H1 (cell line): Measurements from ENCODE around the gene NXN.

Experiments used
- ATF3 ChIP-seq: IDR thresholded peaks from 2 replicates; pipeline ENCODE4 v1.6.1; 2011; ENCODE audit warnings: low read depth, mild to moderate bottlenecking, low read length; ENCODE audit not compliant: insufficient read depth
- BCL11A ChIP-seq, 2 experiments: IDR thresholded peaks; one replicate each; pipeline ENCODE4 v1.6.1; 2011; ENCODE audit warnings: low read depth in 2 of 2, low read length in 2 of 2, mild to moderate bottlenecking in 2 of 2
- CREB1 ChIP-seq: IDR thresholded peaks from 2 replicates; pipeline ENCODE4 v1.6.1; 2012; ENCODE audit warnings: inconsistent platforms
- CTCF ChIP-seq, 3 experiments: IDR thresholded peaks; 1 replicate in 2 of 3; 2 replicates in 1 of 3; pipeline versions ENCODE4 v1.5.1 to v1.6.1; 2011; ENCODE audit warnings: low read length in 3 of 3, mild to moderate bottlenecking in 3 of 3, inconsistent platforms in 2 of 3, low read depth in 1 of 3, moderate library complexity in 1 of 3; ENCODE audit not compliant: insufficient read depth in 1 of 3; ENCODE audit errors: control extremely low read depth in 1 of 3
- EGR1 ChIP-seq: IDR thresholded peaks from 2 replicates; pipeline ENCODE4 v1.6.1; 2011; ENCODE audit warnings: low read depth, low read length, borderline replicate concordance
- EP300 ChIP-seq, 2 experiments: IDR thresholded peaks; 1 replicate in 1 of 2; 2 replicates in 1 of 2; pipeline ENCODE4 v1.6.1; 2011 to 2012; ENCODE audit warnings: low read depth in 2 of 2, low read length in 2 of 2, mild to moderate bottlenecking in 2 of 2, borderline replicate concordance in 1 of 2, inconsistent platforms in 1 of 2, moderate library complexity in 1 of 2
- EZH2 ChIP-seq: fragments of 200-600 bp; sonication (generic); IDR thresholded peaks from 2 replicates; pipeline ENCODE4 v1.7.1; 2012; ENCODE audit warnings: low read depth, mild to moderate bottlenecking, moderate library complexity, low read length, inconsistent platforms; ENCODE audit not compliant: severe bottlenecking
- KDM1A ChIP-seq: fragments of 200-600, 300-600 bp; sonication (generic); IDR thresholded peaks from 2 replicates; pipeline ENCODE4 v1.7.1; 2016; ENCODE audit warnings: mild to moderate bottlenecking, low read length, borderline replicate concordance
- POLR2AphosphoS5 ChIP-seq: IDR thresholded peaks from 2 replicates; pipeline ENCODE4 v1.6.1; 2011; ENCODE audit warnings: low read depth, low read length
- RFX5 ChIP-seq: IDR thresholded peaks from 2 replicates; pipeline ENCODE4 v1.6.1; 2011; ENCODE audit warnings: low read depth, low read length, improper control_type of control experiment, borderline replicate concordance
- TCF12 ChIP-seq: IDR thresholded peaks from 2 replicates; pipeline ENCODE4 v1.6.1; 2011; ENCODE audit warnings: low read depth, mild to moderate bottlenecking, low read length
- YY1 ChIP-seq: IDR thresholded peaks from 2 replicates; pipeline ENCODE4 v1.6.1; 2011; ENCODE audit warnings: low read depth, mild to moderate bottlenecking, low read length
- ZNF274 ChIP-seq: IDR thresholded peaks from 2 replicates; pipeline ENCODE4 v1.7.0; 2012; ENCODE audit warnings: low read length, borderline replicate concordance; ENCODE audit errors: extremely low read depth

DNA sequence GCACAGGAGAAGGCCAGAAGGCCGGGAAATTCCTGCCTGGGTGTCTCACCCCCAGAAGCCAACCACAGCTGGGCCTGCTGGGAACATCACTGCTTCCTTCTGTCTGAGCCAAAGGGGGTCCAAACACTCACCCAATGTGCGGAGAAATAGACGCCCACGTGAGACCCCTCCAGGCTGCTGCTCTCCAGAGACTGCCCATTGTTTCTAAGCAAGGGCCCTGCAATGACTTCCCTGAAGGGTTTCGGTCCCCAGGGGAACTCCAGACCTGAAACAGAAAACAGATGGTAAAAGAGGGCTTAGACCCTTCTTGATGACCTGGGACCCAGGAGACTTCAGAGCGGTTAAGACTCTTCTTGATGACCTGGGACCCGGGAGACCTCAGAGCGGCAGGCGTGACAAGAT lies 156.1 kb downstream of the NXN start:
- TF ChIP-seq CTCF (IDR thresholded peaks at IDR 0.05; ENCODE audit: control extremely low read depth in 1 of 3, insufficient read depth in 1 of 3, low read depth in 1 of 3, low read length in 3 of 3) (no peak), CREB1 (no peak), BCL11A (IDR thresholded peaks at IDR 0.05; ENCODE audit: low read depth in 2 of 2, low read length in 2 of 2) (no peak), TCF12 (no peak), YY1 (no peak), POLR2AphosphoS5 (no peak), EGR1 (no peak), RFX5 (no peak), EP300 (IDR thresholded peaks at IDR 0.05; ENCODE audit: borderline replicate concordance in 1 of 2, low read depth in 2 of 2, low read length in 2 of 2) (no peak), ZNF274 (no peak), EZH2 (no peak), ATF3 (no peak), KDM1A (no peak)
